NB4 (cell line): ENCODE measurements around the gene NR4A3.

Experiments used
- MYC ChIP-seq: IDR thresholded peaks from 2 replicates; pipeline ENCODE4 v1.6.1; 2011; ENCODE audit warnings: low read depth, low read length
- TF ChIP-seq, protein P1 (sequence below): IDR thresholded peaks from one replicate; pipeline ENCODE4 v1.5.1; 2012; ENCODE audit warnings: low read depth, low read length

DNA sequence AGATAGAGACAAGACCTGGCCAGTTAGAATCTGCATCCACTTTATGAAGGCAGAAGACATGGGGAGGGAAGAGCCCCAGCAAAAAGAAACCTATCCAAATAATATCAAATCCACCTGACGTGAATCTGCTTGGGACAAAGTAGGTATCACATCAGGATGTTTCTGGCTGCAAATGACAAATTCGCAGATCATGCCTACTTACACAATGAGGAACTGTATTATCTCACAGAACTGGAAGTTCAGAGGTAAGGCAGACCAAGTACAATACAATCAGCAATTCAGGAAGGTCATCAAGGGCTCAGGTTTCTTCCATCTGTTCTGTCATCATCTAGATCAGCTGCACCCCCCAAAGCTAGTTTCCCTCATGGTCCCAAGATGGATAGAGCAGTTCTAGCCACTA is 13.2 kb upstream of the NR4A3 start:
- TF ChIP-seq MYC: no peak
- TF ChIP-seq, protein P1, sequence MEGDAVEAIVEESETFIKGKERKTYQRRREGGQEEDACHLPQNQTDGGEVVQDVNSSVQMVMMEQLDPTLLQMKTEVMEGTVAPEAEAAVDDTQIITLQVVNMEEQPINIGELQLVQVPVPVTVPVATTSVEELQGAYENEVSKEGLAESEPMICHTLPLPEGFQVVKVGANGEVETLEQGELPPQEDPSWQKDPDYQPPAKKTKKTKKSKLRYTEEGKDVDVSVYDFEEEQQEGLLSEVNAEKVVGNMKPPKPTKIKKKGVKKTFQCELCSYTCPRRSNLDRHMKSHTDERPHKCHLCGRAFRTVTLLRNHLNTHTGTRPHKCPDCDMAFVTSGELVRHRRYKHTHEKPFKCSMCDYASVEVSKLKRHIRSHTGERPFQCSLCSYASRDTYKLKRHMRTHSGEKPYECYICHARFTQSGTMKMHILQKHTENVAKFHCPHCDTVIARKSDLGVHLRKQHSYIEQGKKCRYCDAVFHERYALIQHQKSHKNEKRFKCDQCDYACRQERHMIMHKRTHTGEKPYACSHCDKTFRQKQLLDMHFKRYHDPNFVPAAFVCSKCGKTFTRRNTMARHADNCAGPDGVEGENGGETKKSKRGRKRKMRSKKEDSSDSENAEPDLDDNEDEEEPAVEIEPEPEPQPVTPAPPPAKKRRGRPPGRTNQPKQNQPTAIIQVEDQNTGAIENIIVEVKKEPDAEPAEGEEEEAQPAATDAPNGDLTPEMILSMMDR: no peak
